ENCODE measurements around the gene GPR142. TPM values are rescaled to one million over a fixed set of nuclear protein-coding genes. Genes with fewer than 3 reads are reported as not detected.

GPR142 gene
- total RNA-seq, 1 experiment from 2014 or later, result 0.33 TPM

- Histone ChIP-seq H4K5ac (ENCODE audit: insufficient read length, low read depth, low read length) (no peak overlapping the region), H2BK15ac (ENCODE audit: low read depth, low read length) (no peak overlapping the region), H3K27me3 (ENCODE audit: insufficient read depth, low read length) (no peaks in the 10 kb centered on the region), H3K9me3 (ENCODE audit: control insufficient read depth, low read depth, low read length) (no peaks in the 10 kb centered on the region), H3K18ac (ENCODE audit: insufficient read length, low read depth, low read length) (no peak overlapping the region), H3K79me1 (ENCODE audit: insufficient read depth, low read depth, low read length, poor library complexity, severe bottlenecking) (no peaks in the 10 kb centered on the region), H2BK120ac (ENCODE audit: low read depth, low read length, poor library complexity, severe bottlenecking) (no peak overlapping the region), H3K23ac (ENCODE audit: insufficient read length, low read depth, low read length) (no peak overlapping the region), H3K14ac (ENCODE audit: insufficient read depth, low read length) (no peak overlapping the region), H2AFZ (ENCODE audit: low read length) (no peak overlapping the region), H2BK20ac (ENCODE audit: low read depth, low read length, poor library complexity, severe bottlenecking) (no peak overlapping the region), H3K79me2 (ENCODE audit: insufficient read depth, low read length) (no peaks in the 10 kb centered on the region), H3K4me2 (ENCODE audit: insufficient read depth, insufficient read length, low read length) (no peak overlapping the region), H3T11ph (ENCODE audit: low read length) (no peak overlapping the region), H2BK5ac (ENCODE audit: insufficient read length, low read length) (no peak overlapping the region), H3K23me2 (ENCODE audit: insufficient read length, low read depth, low read length, poor library complexity, severe bottlenecking) (no peaks in the 10 kb centered on the region), H3K9ac (ENCODE audit: extremely low read depth, insufficient read length, low read length) (no peak overlapping the region), H3K56ac (ENCODE audit: insufficient read length, low read depth, low read length) (no peak overlapping the region), H4K8ac (replicated peaks; ENCODE audit: insufficient read length, low read depth, low read length) (no peak overlapping the region), H2BK12ac (ENCODE audit: insufficient read length, low read depth, low read length) (no peak overlapping the region), H3K4ac (ENCODE audit: low read depth, low read length) (no peak overlapping the region), H3K27ac (ENCODE audit: insufficient read length, low read depth, low read length) (no peak overlapping the region), H2AK5ac (ENCODE audit: insufficient read length, low read length) (no peak overlapping the region), H4K91ac (ENCODE audit: insufficient read length, low read depth, low read length) (no peak overlapping the region), H3K4me1 (ENCODE audit: insufficient read depth, low read length) (no peaks in the 10 kb centered on the region), H4K20me1 (ENCODE audit: control insufficient read depth, insufficient read depth, insufficient read length) (no peaks in the 10 kb centered on the region)
- peak overlapping the region in 1 of 3 experiments; percentile 62; a peak in 2 of 7 replicates for H3K27ac Mint-ChIP-seq
- no peak overlapping the region; a peak in 1 of 5 replicates for H3K4me3 Mint-ChIP-seq
- DNase-seq, result no peak
- no CpG with 5 or more reads among the region's 2 CpGs for WGBS (ENCODE audit: extremely low coverage, insufficient read length, low lambda C conversion rate)
- H3K4me1 Mint-ChIP-seq, result peaks cover 45 to 48% of the 10 kb centered on the region in 2 experiments
- peaks cover 33% of the 10 kb centered on the region for H3K27me3 Mint-ChIP-seq (ENCODE audit: low read depth)
- H3K9me3 Mint-ChIP-seq, result no peaks in the 10 kb centered on the region
- H3K36me3 Mint-ChIP-seq (ENCODE audit: insufficient read depth in 1 of 3, low read depth in 3 of 3), result no peaks in the 10 kb centered on the region
- TF ChIP-seq CTCF (conservative IDR thresholded peaks at IDR 0.05), result no peak
Observed at GRCh38 chr17:74334393-74335039, 32.8 kb upstream of the GPR142 start.
